Psoas muscle (tissue), 8 donors: ENCODE data around the gene MAPT. TPM values are rescaled to one million over a fixed set of nuclear protein-coding genes. Genes with fewer than 3 reads are reported as not detected.

Source experiments
- ATAC-seq, 4 donors: fragments of 200-7000 bp; cut with Tn5 transposase; one replicate each; pipeline ENCODE4 v1.9.1; 2020; ENCODE audit warnings: moderate library complexity in 3 of 4, mild to moderate bottlenecking in 2 of 4
- DNase-seq, 2 donors: peaks; one replicate each; pipeline ENCODE4 v3.0.0-alpha.2; 2020
- H3K27ac ChIP-seq: fragments of 200-600 bp; one replicate; pipeline ENCODE4 v1.8.0; 2022
- H3K27me3 ChIP-seq, 3 donors: fragments of 200-600 bp in 1 of 3; one replicate each; pipeline versions ENCODE4 v1.6.1 to v1.8.0; 2013 to 2022; ENCODE audit warnings: low read length in 2 of 3, mild to moderate bottlenecking in 2 of 3, moderate library complexity in 1 of 3; ENCODE audit not compliant: insufficient read depth in 3 of 3
- H3K36me3 ChIP-seq, 2 donors: fragments of 200-600 bp in 1 of 2; one replicate each; pipeline versions ENCODE4 v1.6.1 to v1.8.0; 2013 to 2022; ENCODE audit warnings: low read depth in 1 of 2, mild to moderate bottlenecking in 1 of 2, moderate library complexity in 1 of 2; ENCODE audit not compliant: insufficient read depth in 1 of 2
- H3K4me1 ChIP-seq: fragments of 200-600 bp; one replicate; pipeline ENCODE4 v1.8.0; 2022
- H3K4me3 ChIP-seq: fragments of 200-600 bp; one replicate; pipeline ENCODE4 v1.8.0; 2022; ENCODE audit warnings: mild to moderate bottlenecking
- H3K9me3 ChIP-seq: fragments of 200-600 bp; one replicate; pipeline ENCODE4 v1.8.0; 2022
- CTCF ChIP-seq: fragments of 200-600 bp; IDR thresholded peaks from one replicate; pipeline ENCODE4 v1.8.0; 2022; ENCODE audit warnings: antibody characterized with exemption
- WGBS, 3 donors: extraction: QIAGEN DNeasy Blood & Tissue Kit; methylation state at CpG; one replicate each; pipeline versions ENCODE4 v1.1.6 to v1.1.7; 2013; 5-methylcytosine and 5-hydroxymethylcytosine counted together
- intact Hi-C, 2 donors: fragments of 100-400 bp; cut with DNase I; formaldehyde crosslinking; loops; one replicate each; pipeline versions ENCODE4 v1.11.0 to v1.14.2; 2022
- polyA plus RNA-seq, 3 donors: library from polyadenylated mRNA; stranded (reverse); fragments of 200-250 nt; gene quantifications; one replicate each; pipeline ENCODE4 v1.2.3, GENCODE V29; 2013
- total RNA-seq, 4 donors: library from RNA; stranded (reverse); fragmentation: NEBNext Ultra II Directional in 2 of 4; extraction: Animal tissue kit (Norgen Biotek cat#: 25700) in 2 of 4; gene quantifications; one replicate each; pipeline versions ENCODE4 v1.2.1 to v1.2.4, GENCODE V29; 2021 to 2023
- donor health status: healthy with polysubstance abuse.
- donor health status: DM: no; HTN: no; CAD: no; lungs with moderate emphysema.
- donor health status: Bipolar disorder and iron deficiency.
- donor health status: healthy.
- donor health status: DM: yes; HTN: yes; CAD: no.
- donor health status: DM: no; HTN: no; CAD: no.
- donor health status: DM: no; HTN: no; CAD: no.
- donor health status: DM: yes; HTN: yes; CAD: no.

The MAPT gene
- total and polyA plus RNA-seq, 7 donors: 16.0 to 253 (median 104) TPM

GRCh38 chr17:45863857-45864654, 30.3 kb upstream of the MAPT start:
- Histone ChIP-seq H3K36me3 (no peaks in the 10 kb centered on the region), H3K9me3 (no peaks in the 10 kb centered on the region), H3K27me3 (no peaks in the 10 kb centered on the region), H3K27ac (no peak overlapping the region), H3K4me1 (no peaks in the 10 kb centered on the region), H3K4me3 (no peak overlapping the region)
- intact Hi-C loops: no loop called here
- ATAC-seq (no peak), DNase-seq (no peak)
- no peak for TF ChIP-seq CTCF
- WGBS, 3 donors: 60 to 66% (median 64%) methylated on average over 6 of the region's 6 CpGs

GRCh38 chr17:45867171-45867570, 27.2 kb upstream of the MAPT start:
- ATAC-seq (no peak), DNase-seq (no peak)
- no peaks in the 10 kb centered on the region for H3K9me3 ChIP-seq
- 80 to 85% (median 82%) methylated on average over 6 of the region's 6 CpGs for WGBS, 3 donors
- no peak for TF ChIP-seq CTCF
- H3K4me3 ChIP-seq: no peak overlapping the region
- H3K4me1 ChIP-seq: no peaks in the 10 kb centered on the region
- no peaks in the 10 kb centered on the region for H3K27me3 ChIP-seq
- no peak overlapping the region for H3K27ac ChIP-seq
- H3K36me3 ChIP-seq: no peaks in the 10 kb centered on the region
- intact Hi-C loops: no loop called here

GRCh38 chr17:45867702-45868101, 26.7 kb upstream of the MAPT start:
- TF ChIP-seq CTCF: no peak
- no peak overlapping the region for H3K4me3 ChIP-seq
- DNase-seq (no peak), ATAC-seq (no peak)
- intact Hi-C loops: no loop called here
- no peak overlapping the region for H3K27ac ChIP-seq
- WGBS, 3 donors: 51 to 59% (median 55%) methylated on average over 8 of the region's 8 CpGs
- no peaks in the 10 kb centered on the region for H3K4me1 ChIP-seq
- no peaks in the 10 kb centered on the region for H3K36me3 ChIP-seq
- H3K27me3 ChIP-seq: no peaks in the 10 kb centered on the region
- H3K9me3 ChIP-seq: no peaks in the 10 kb centered on the region

- H3K9me3 ChIP-seq: no peaks in the 10 kb centered on the region
- WGBS, 3 donors: 55 to 72% (median 71%) methylated on average over 5 of the region's 5 CpGs
- ATAC-seq: no peak
- no peak for TF ChIP-seq CTCF
- no peak overlapping the region for H3K27ac ChIP-seq
- no peaks in the 10 kb centered on the region for H3K36me3 ChIP-seq
- intact Hi-C loops: no loop called here
- H3K4me1 ChIP-seq: no peaks in the 10 kb centered on the region
- DNase-seq: no peak
- H3K27me3 ChIP-seq: no peaks in the 10 kb centered on the region
- no peak overlapping the region for H3K4me3 ChIP-seq
Measured at GRCh38 chr17:45868276-45868675, 26.1 kb upstream of the MAPT start.
